ENCODE measurements around the gene GTF3C2.

Gene GTF3C2, protein sequence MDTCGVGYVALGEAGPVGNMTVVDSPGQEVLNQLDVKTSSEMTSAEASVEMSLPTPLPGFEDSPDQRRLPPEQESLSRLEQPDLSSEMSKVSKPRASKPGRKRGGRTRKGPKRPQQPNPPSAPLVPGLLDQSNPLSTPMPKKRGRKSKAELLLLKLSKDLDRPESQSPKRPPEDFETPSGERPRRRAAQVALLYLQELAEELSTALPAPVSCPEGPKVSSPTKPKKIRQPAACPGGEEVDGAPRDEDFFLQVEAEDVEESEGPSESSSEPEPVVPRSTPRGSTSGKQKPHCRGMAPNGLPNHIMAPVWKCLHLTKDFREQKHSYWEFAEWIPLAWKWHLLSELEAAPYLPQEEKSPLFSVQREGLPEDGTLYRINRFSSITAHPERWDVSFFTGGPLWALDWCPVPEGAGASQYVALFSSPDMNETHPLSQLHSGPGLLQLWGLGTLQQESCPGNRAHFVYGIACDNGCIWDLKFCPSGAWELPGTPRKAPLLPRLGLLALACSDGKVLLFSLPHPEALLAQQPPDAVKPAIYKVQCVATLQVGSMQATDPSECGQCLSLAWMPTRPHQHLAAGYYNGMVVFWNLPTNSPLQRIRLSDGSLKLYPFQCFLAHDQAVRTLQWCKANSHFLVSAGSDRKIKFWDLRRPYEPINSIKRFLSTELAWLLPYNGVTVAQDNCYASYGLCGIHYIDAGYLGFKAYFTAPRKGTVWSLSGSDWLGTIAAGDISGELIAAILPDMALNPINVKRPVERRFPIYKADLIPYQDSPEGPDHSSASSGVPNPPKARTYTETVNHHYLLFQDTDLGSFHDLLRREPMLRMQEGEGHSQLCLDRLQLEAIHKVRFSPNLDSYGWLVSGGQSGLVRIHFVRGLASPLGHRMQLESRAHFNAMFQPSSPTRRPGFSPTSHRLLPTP

DNA sequence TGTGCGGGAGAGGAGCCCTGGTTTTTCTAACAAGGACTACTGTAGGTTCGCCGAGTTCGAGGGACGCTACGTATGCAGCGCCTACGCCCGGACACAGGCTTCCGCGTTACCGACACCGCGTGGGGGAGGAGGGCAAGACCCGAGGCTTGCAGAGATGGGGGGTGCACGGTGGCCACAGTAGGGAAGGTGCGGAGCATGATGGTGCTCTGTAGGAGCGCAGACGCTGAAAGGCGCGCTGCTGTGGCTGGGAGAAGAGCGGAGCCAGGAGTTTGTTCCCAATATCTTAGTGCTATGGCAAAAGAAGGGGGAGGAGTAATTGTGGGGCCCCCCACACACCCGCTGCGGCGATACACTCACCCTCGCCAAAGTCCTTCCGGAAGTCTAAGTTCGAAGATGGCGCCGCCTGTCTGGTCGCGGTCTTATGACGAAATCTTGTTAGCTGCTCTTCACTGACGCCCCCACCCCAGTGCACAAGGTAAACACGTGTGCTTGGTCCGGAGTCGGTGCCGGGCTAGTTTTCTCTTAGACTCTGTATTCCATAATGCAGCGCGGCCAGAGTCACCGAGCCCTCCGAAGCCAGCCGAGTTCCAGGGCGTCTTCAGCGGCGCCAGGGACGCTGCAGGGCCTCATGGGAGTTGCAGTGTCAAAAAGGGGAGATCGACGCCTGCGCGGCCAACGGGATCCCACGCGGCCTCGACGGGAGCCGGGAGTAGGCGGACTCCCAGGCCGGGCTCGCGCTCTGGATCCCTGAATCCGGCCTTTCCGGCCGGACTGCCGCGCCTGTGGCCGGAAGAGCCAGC lies at the start of gene GTF3C2:
TSS of gene GTF3C2 (minus strand) at position 383 of the 800 bp plus-strand sequence. CDS start 13,210 bp downstream, outside the sequence.
- peak within 1 kb of the TSS; percentile 99 for H3K4me3 Mint-ChIP-seq
- H3K4me1 Mint-ChIP-seq (ENCODE audit: low read depth), result peaks cover 55% of the 10 kb centered on the region
- H3K9me3 Mint-ChIP-seq, result no peaks in the 10 kb centered on the region
- no peaks in the 10 kb centered on the region for H3K27me3 Mint-ChIP-seq
- H3K27ac Mint-ChIP-seq, result peak within 1 kb of the TSS; percentile 99
- peaks cover 31% of the 10 kb centered on the region for H3K36me3 Mint-ChIP-seq (ENCODE audit: low read depth)

DNA sequence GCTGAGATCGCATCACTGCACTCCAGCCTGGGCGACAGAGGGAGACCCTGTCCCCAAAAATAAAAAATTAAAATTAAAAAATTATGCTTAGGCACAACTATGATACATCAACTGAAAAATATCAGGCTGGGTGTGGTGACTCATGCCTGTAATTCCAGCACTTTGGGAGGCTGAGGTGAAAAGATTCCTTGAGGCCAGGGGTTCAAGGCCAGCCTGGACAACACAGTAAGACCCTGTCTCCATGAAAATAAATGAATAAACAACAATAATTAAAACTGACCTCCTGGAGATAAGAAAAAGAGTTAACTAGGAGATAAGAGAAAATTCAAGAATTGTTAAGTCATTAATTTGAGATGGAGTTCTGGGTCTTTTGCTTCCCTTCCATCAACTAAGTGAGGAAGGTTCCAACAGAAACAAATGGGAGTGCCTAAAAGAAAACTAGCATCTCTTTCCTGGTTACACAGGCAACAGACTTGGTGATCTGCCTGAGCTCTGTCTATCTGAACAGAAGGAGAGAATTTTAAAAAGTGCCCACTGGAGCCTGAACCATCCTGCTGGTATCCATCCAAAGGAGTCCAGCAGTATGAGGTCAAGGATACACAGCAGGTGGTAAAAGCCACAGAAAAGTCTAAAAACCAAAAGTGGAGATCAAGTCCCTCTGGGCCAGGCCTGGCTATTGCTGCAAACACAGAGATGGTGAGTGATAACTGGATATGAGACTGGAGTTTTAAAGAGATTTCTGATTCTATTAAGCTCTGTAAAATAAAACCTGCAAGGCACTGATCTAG lies 44.0 kb upstream of the GTF3C2 start:
- Mint-ChIP-seq H3K9me3 (no peaks in the 10 kb centered on the region), H3K4me1 (ENCODE audit: low read depth) (peaks cover 47% of the 10 kb centered on the region), H3K36me3 (ENCODE audit: low read depth) (peaks cover 50% of the 10 kb centered on the region), H3K27me3 (no peaks in the 10 kb centered on the region), H3K27ac (peak overlapping the region; percentile 4), H3K4me3 (no peak overlapping the region)

DNA sequence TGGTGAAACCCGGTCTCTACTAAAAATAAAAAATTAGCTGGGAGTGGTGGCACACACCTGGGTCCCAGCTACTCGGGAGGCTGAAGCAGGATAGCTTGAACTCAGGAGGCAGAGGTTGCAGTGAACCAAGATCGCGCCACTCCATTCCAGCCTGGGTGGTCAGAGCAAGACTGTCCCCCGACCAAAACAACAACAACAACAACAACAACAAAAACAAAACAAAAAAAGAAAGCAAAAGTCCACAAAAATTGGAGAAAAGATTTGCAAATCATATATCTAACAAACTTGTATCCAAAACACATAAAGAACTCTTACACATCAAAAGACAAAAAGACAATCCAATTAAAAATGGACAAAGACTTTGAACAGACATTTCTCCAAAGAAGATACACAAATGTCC lies 42.4 kb upstream of the GTF3C2 start:
- Mint-ChIP-seq H3K4me3 (no peak overlapping the region), H3K36me3 (ENCODE audit: low read depth) (peaks cover 44% of the 10 kb centered on the region), H3K27ac (no peak overlapping the region)

DNA sequence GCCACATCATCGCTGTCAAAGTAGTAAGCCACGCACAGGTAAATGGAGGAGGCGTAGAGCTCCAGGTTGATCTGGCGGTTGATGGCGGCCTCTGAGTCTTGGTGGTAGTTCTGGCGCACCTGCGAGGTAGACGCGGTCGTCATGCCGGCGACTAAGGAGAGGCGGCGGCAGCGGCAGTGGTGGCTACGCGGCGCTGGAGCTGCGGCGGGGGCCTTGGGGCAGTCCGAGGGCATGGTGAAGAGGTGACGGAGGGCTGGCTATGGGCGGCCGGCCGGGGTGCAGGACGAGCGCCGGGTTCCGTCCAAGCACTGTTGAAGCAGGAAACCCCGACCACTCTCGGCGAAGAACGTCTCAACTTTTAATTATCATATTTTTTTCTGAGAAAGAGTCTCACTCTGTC lies 36.7 kb upstream of the GTF3C2 start:
- Mint-ChIP-seq H3K27ac (peak overlapping the region; percentile 57), H3K4me1 (ENCODE audit: low read depth) (peaks cover 30% of the 10 kb centered on the region), H3K27me3 (no peaks in the 10 kb centered on the region), H3K36me3 (ENCODE audit: low read depth) (peaks cover 42% of the 10 kb centered on the region), H3K4me3 (no peak overlapping the region), H3K9me3 (no peaks in the 10 kb centered on the region)

More for the DNA sequence above, 42.4 kb upstream of the GTF3C2 start:
- H3K27me3 Mint-ChIP-seq, result no peaks in the 10 kb centered on the region
- H3K4me1 Mint-ChIP-seq (ENCODE audit: low read depth), result peaks cover 41% of the 10 kb centered on the region
- no peaks in the 10 kb centered on the region for H3K9me3 Mint-ChIP-seq

DNA sequence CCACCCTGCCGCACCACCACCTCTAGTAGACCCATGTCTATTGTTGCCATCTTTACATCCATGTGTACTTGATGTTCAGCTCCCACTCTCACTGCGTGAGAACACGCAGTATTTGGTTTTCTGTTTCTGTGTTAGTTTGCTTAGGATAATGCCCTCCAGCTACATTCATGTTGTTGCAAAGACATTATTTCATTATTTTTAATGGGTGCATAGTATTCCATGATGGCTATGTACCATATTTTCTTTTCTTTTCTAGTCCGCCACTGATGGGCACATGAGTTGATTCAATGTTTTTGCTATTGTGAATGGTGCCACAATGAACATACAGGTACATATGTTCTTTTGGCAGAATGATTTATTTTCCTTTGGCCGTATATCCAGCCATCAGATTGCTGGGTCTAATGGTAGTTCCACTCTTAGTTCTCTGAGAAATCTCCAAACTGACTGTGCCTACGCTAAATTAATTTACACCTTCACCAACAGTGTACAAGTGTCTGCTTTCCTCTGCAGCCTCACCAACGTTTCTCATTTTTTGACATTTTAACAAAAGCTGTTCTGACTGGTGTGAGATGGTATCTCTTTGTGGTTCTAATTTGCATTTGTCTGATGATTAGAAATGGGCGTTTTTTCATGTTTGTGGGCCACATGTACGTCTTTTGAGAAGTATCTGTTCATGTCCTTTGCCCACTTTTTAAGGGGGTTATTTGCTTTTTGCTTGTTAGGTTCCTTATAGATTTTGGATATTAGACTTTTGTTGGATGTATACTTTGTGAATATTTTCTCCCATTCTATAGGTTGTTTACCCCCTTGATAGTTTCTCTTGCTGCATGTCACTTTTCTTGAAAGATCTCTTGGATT lies 34.5 kb upstream of the GTF3C2 start:
- Mint-ChIP-seq H3K36me3 (ENCODE audit: low read depth) (peaks cover 39% of the 10 kb centered on the region), H3K9me3 (no peaks in the 10 kb centered on the region), H3K4me3 (no peak overlapping the region), H3K27ac (peak overlapping the region; percentile 28), H3K27me3 (no peaks in the 10 kb centered on the region), H3K4me1 (ENCODE audit: low read depth) (peaks cover 21% of the 10 kb centered on the region)

DNA sequence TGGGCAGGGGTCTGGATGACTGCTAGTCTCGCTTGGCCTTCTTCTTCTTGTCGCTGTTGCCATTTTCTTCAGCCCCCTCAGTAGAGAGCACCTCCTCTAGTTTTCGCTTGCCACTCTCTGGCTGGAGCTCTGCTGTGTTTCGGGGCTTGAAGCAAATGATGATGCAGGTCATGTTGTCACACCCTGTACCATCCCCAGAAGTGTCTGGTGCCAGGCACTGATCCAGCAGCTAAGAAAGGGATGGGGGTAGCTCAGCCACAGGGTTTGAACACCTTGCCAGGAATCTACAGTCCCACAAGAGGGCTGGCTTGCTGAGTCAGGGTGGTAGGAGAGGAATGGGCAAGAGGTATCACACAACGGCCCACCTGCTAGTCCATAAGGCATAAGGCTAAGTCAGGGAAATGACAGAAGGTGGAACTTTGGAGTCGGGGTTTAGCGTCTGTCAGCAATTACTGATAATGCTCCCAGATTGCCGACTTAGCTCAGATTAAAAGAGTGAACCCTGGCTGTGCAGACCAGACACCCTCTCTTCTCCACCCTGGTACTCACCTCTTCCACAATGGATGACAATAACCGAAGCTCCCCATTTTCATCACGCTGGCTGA lies 25.1 kb upstream of the GTF3C2 start:
- Mint-ChIP-seq H3K27ac (peak overlapping the region; percentile 95), H3K4me1 (ENCODE audit: low read depth) (peaks cover 45% of the 10 kb centered on the region), H3K27me3 (no peaks in the 10 kb centered on the region), H3K9me3 (no peaks in the 10 kb centered on the region), H3K4me3 (peak overlapping the region; percentile 88), H3K36me3 (ENCODE audit: low read depth) (peaks cover 66% of the 10 kb centered on the region)

DNA sequence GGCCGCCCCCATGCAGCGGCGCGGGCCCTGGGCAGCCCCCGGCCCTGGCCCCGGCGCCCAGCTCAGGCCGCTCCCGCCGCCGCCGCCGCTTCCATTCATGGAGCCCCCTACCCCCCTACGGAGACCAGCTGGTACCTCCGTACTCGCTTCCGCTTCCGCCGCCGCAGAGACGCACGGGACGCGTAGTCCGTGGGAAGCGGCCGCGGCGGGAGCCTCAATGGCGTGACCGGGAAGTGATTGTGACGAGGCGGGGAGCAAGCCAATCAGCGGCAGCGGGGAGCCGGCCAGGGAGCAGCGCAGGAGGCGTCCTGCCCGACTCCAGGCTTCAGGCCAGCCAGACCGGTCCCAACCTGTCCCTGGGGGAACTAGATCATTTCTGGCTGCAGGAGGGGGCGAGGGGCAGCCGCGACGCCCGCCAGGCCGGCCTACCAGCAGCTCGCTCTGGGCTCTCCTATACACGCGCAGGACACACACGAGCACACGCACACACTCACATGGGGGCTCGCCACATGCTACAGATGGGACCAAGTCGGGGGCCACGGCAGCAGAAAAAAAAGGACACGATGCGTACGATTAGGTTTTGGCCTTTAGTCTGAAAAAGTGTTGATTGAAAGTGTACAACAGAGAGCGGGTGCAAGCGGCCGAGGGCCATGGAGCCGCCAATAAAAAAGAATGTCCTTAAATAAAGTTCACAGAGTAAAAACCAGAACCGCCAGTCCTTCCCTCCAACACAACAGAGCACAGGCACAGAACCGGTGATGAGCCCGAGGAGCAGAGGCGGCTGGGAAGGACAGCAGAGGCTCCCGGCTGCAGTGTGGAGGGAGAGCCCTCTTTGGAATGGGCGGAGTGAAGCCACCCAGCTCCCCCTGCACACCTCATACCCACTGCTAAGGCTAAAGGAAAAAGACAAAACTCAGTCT lies 24.3 kb upstream of the GTF3C2 start, which contains the start of gene ZNF513:
TSS of gene ZNF513 (minus strand) at position 109 of the 920 bp plus-strand sequence. CDS start 208 bp downstream, outside the sequence.
- peaks cover 70% of the 10 kb centered on the region for H3K36me3 Mint-ChIP-seq (ENCODE audit: low read depth)
- H3K4me3 Mint-ChIP-seq, result peak within 1 kb of the TSS; percentile 88
- peaks cover 45% of the 10 kb centered on the region for H3K4me1 Mint-ChIP-seq (ENCODE audit: low read depth)
- H3K27me3 Mint-ChIP-seq, result no peaks in the 10 kb centered on the region
- H3K27ac Mint-ChIP-seq, result peak within 1 kb of the TSS; percentile 95
- no peaks in the 10 kb centered on the region for H3K9me3 Mint-ChIP-seq

DNA sequence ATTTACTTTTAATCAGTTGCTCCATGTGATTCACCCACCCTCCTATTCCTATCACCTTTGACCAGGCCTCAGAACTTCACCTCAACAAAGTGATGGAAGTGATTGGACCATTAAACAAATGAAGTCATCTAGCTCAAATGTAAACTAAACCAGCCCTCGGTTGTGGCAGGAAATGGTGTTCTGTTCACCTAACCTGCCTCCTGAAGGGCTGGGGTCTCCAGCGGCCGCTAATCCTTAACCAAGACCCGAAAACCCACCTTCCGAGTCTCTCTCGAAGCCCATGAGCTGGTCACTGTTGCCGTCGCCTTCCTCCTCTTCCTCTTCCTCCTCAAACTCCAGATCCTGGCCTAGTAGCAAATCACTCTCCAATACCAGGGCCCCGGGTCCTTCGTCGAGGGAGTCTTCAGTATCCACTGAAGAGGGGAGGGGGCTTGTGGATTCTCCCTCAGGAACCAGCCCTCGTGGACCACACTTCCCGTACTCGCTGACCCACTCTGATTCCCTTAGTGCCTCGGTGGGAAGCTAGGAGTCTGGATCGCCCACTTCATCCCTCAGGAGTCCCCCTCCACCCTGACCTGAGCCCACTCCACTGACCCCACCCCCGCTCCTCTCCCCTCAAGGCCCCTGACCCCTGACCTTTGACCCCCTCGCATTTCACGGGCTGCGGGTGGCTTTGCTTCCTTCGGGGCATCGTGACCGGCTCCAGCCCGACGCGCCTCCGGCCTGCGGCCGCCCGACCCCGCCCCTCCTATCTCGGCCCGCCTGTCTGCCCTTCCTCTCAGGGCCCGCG lies 23.5 kb upstream of the GTF3C2 start:
- H3K36me3 Mint-ChIP-seq (ENCODE audit: low read depth), result peaks cover 67% of the 10 kb centered on the region
- H3K27me3 Mint-ChIP-seq, result no peaks in the 10 kb centered on the region
- peak overlapping the region; percentile 92 for H3K27ac Mint-ChIP-seq
- H3K4me1 Mint-ChIP-seq (ENCODE audit: low read depth), result peaks cover 42% of the 10 kb centered on the region
- H3K4me3 Mint-ChIP-seq, result peak overlapping the region; percentile 88
- H3K9me3 Mint-ChIP-seq, result no peaks in the 10 kb centered on the region

DNA sequence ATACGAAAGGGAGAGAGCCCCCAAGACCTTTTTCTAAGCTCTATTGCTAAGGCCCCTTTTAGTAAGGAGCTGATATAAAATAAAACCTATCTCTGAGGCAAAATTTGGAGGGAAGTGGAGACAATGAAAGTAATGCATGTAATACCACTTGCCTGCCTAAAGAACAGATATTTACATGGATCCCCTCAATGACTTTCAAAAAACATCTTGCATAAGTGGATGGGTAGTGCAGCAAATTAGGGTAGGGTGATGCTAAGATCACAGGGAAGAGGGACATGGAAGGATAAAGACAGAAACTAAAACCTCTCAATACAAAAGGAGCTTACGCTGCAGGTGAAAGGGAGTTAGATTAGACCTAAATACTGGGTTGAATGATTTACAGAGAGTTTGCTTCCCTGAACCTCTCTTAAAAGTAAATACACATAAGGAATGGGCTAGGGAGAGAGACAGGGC lies 22.8 kb upstream of the GTF3C2 start:
- no peaks in the 10 kb centered on the region for H3K9me3 Mint-ChIP-seq
- no peaks in the 10 kb centered on the region for H3K27me3 Mint-ChIP-seq
- H3K4me3 Mint-ChIP-seq, result peak overlapping the region; percentile 88
- H3K36me3 Mint-ChIP-seq (ENCODE audit: low read depth), result peaks cover 69% of the 10 kb centered on the region
- peak overlapping the region; percentile 92 for H3K27ac Mint-ChIP-seq
- H3K4me1 Mint-ChIP-seq (ENCODE audit: low read depth), result peaks cover 39% of the 10 kb centered on the region

DNA sequence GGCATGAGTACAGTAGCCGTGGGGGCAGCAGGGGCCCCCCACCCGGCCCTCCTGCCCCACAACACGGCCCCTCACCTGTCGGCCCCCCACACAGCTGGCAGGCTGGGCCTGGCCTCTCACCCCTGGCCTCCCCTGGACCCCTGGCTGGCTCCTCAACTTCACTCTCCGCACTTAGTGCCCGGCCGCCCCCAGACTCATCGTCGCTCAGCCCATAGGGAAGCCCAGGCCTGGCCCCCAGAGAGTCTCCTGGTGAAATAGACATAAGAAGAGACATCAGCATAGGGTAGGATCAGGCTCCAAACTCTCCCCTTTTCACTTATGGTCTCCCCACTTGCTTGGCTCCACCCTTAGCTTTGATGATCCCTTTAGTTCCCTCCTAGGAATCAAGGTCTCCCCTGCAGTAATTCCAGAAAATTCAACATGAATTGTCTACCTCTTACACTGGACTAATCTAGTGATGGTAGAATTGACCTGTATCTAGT lies 22.3 kb upstream of the GTF3C2 start:
- no peaks in the 10 kb centered on the region for H3K27me3 Mint-ChIP-seq
- peaks cover 68% of the 10 kb centered on the region for H3K36me3 Mint-ChIP-seq (ENCODE audit: low read depth)
- peak overlapping the region; percentile 92 for H3K27ac Mint-ChIP-seq
- no peaks in the 10 kb centered on the region for H3K9me3 Mint-ChIP-seq
- H3K4me3 Mint-ChIP-seq, result peak overlapping the region; percentile 88
- peaks cover 34% of the 10 kb centered on the region for H3K4me1 Mint-ChIP-seq (ENCODE audit: low read depth)

DNA sequence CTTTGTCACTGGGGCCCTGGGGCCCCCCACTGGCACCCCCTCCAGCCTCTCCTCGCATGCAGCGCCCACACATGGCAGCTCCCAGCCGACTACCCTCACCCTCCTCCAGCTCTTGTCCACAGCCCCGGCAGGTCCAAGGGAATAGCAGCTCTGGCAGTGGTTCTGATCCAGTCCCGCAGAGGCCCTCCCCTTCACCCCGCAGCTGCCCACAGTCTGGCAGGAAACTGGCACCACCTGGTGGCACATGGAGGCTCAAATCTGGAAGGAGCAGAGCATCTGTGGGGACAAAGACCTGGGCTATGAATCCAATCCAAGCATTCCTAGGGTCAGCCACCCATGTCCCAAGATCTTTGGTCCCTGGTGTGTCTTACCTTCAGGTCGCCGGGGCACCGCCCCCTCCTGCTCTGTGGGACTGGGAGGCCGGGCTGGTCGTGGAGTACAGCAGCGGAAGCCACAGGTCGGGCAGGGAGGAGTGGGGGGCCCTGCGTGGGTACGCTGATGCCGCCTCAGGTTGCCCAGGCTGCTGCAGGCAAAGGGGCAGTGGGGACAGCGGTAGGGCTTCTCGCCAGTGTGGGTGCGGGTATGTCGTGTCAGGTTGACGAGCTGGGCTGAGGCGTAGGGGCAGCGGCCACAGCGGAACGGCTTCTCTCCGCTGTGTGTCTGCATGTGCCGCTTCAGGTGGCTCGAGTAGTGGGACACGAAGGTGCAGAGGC lies 21.7 kb upstream of the GTF3C2 start:
- Mint-ChIP-seq H3K27me3 (no peaks in the 10 kb centered on the region), H3K4me1 (ENCODE audit: low read depth) (peaks cover 31% of the 10 kb centered on the region), H3K36me3 (ENCODE audit: low read depth) (peaks cover 69% of the 10 kb centered on the region), H3K4me3 (no peak overlapping the region), H3K27ac (no peak overlapping the region), H3K9me3 (no peaks in the 10 kb centered on the region)
